ENCODE results near the gene NOTCH2.

NOTCH2 gene

GRCh38 chr1:119920104-119920968 is 149.1 kb downstream of the NOTCH2 start:
- H3K79me2 ChIP-seq (ENCODE audit: low read length) = no peaks in the 10 kb centered on the region
- no peaks in the 10 kb centered on the region for H3K9me3 ChIP-seq (ENCODE audit: insufficient read depth, low read length)
- H3K27ac ChIP-seq (ENCODE audit: low read length) = no peak overlapping the region
- no peak overlapping the region for H3K4me2 ChIP-seq (ENCODE audit: low read length)
- peaks cover 67% of the 10 kb centered on the region for H3K36me3 ChIP-seq (replicated peaks; ENCODE audit: low read depth, low read length)
- no peak for TF ChIP-seq EZH2phosphoT487 (IDR thresholded peaks at IDR 0.05; ENCODE audit: low read depth)
- no peak for TF ChIP-seq CTCF (IDR thresholded peaks at IDR 0.05; ENCODE audit: low read depth, low read length)
- no peaks in the 10 kb centered on the region for H3K27me3 ChIP-seq (ENCODE audit: low read depth, low read length)
- H3K4me1 ChIP-seq (ENCODE audit: low read length) = no peaks in the 10 kb centered on the region
- no peaks in the 10 kb centered on the region; the same call in 1 of the 2 replicates for H4K20me1 ChIP-seq (ENCODE audit: insufficient read depth, low read length)
- H2AFZ ChIP-seq (ENCODE audit: low read depth, low read length) = no peak overlapping the region
- H3K4me3 ChIP-seq (ENCODE audit: low read length) = no peak overlapping the region
- no peak overlapping the region for H3K9ac ChIP-seq (ENCODE audit: low read length)

GRCh38 chr1:119919241-119919640 is 150.2 kb downstream of the NOTCH2 start:
- no peaks in the 10 kb centered on the region for H3K79me2 ChIP-seq (ENCODE audit: low read length)
- H3K9me3 ChIP-seq (ENCODE audit: insufficient read depth, low read length) = no peaks in the 10 kb centered on the region
- no peak overlapping the region for H3K27ac ChIP-seq (ENCODE audit: low read length)
- H2AFZ ChIP-seq (ENCODE audit: low read depth, low read length) = no peak overlapping the region
- H3K4me1 ChIP-seq (ENCODE audit: low read length) = no peaks in the 10 kb centered on the region
- H3K9ac ChIP-seq (ENCODE audit: low read length) = no peak overlapping the region
- TF ChIP-seq CTCF (IDR thresholded peaks at IDR 0.05; ENCODE audit: low read depth, low read length) (no peak), EZH2phosphoT487 (IDR thresholded peaks at IDR 0.05; ENCODE audit: low read depth) (no peak)
- no peak overlapping the region for H3K4me3 ChIP-seq (ENCODE audit: low read length)
- no peaks in the 10 kb centered on the region for H3K27me3 ChIP-seq (ENCODE audit: low read depth, low read length)
- H4K20me1 ChIP-seq (ENCODE audit: insufficient read depth, low read length) = no peaks in the 10 kb centered on the region
- peaks cover 69% of the 10 kb centered on the region for H3K36me3 ChIP-seq (replicated peaks; ENCODE audit: low read depth, low read length)
- H3K4me2 ChIP-seq (ENCODE audit: low read length) = no peak overlapping the region

- no peaks in the 10 kb centered on the region for H3K79me2 ChIP-seq (ENCODE audit: low read length)
- no peaks in the 10 kb centered on the region for H3K4me1 ChIP-seq (ENCODE audit: low read length)
- peaks cover 64% of the 10 kb centered on the region for H3K36me3 ChIP-seq (replicated peaks; ENCODE audit: low read depth, low read length)
- no peak overlapping the region for H3K4me3 ChIP-seq (ENCODE audit: low read length)
- H2AFZ ChIP-seq (ENCODE audit: low read depth, low read length) = no peak overlapping the region
- H3K27me3 ChIP-seq (ENCODE audit: low read depth, low read length) = no peaks in the 10 kb centered on the region
- H3K4me2 ChIP-seq (ENCODE audit: low read length) = no peak overlapping the region
- no peaks in the 10 kb centered on the region for H3K9me3 ChIP-seq (ENCODE audit: insufficient read depth, low read length)
- no peak overlapping the region for H3K9ac ChIP-seq (ENCODE audit: low read length)
- H4K20me1 ChIP-seq (ENCODE audit: insufficient read depth, low read length) = no peaks in the 10 kb centered on the region
- TF ChIP-seq EZH2phosphoT487 (IDR thresholded peaks at IDR 0.05; ENCODE audit: low read depth) = no peak
- no peak for TF ChIP-seq CTCF (IDR thresholded peaks at IDR 0.05; ENCODE audit: low read depth, low read length)
- no peak overlapping the region for H3K27ac ChIP-seq (ENCODE audit: low read length)
These were observed 151.2 kb downstream of the NOTCH2 start for GRCh38 chr1:119918301-119918700.

GRCh38 chr1:119917304-119918055 is 152.0 kb downstream of the NOTCH2 start:
- TF ChIP-seq EZH2phosphoT487 (IDR thresholded peaks at IDR 0.05; ENCODE audit: low read depth) = no peak
- TF ChIP-seq CTCF (IDR thresholded peaks at IDR 0.05; ENCODE audit: low read depth, low read length) = no peak
- Histone ChIP-seq H3K4me2 (ENCODE audit: low read length) (no peak overlapping the region), H3K27me3 (ENCODE audit: low read depth, low read length) (no peaks in the 10 kb centered on the region), H2AFZ (ENCODE audit: low read depth, low read length) (no peak overlapping the region), H3K79me2 (ENCODE audit: low read length) (no peaks in the 10 kb centered on the region), H3K4me1 (ENCODE audit: low read length) (no peaks in the 10 kb centered on the region), H3K4me3 (ENCODE audit: low read length) (no peak overlapping the region), H3K36me3 (replicated peaks; ENCODE audit: low read depth, low read length) (peaks cover 65% of the 10 kb centered on the region), H3K27ac (ENCODE audit: low read length) (no peak overlapping the region), H4K20me1 (ENCODE audit: insufficient read depth, low read length) (no peaks in the 10 kb centered on the region), H3K9me3 (ENCODE audit: insufficient read depth, low read length) (no peaks in the 10 kb centered on the region), H3K9ac (ENCODE audit: low read length) (no peak overlapping the region)
